GM08714 (cell line): Measurements from ENCODE around the gene GMCL2.
A peak's percentile ranks its signal among the peaks of the same experiment; 100 is the strongest.
"Not testable (repeated sequence)": the region's sequence is repeated elsewhere in the genome, so short reads cannot be mapped to it uniquely, and the experiment has no call there.

Experiments used
- H3K4me3 ChIP-seq: fragments of 200-500 bp; sonication (Bioruptor generic); 2 replicates; pipeline ENCODE4 v1.5.1; 2014; ENCODE audit warnings: mild to moderate bottlenecking, low read length, inconsistent platforms
- ZNF274 ChIP-seq: IDR thresholded peaks from 2 replicates; pipeline ENCODE4 v1.6.1; 2012; ENCODE audit warnings: mild to moderate bottlenecking, low read depth, low read length

GMCL2 gene

DNA sequence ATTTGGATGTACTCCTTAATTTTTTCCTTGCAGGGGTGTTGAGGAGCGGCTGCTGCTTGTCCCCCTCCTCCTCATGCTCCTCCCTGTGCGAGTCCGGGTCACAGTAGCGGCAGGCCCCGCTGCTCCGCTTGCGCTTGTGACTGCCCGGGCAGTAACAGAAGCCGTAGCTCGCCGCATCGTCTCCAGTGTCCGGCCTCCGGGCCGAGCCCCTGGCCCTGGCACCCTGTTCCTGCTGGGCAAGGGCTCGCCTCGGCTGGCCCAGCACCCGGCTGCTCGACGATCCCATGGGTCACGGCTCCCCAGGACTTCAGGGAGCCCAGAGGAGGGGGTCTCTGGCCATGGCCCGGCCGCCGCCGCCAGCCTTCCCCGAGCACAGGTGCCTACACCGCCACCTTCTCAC is at the start of gene GMCL2:
Gene GMCL2 (minus strand): TSS at position 358 of the 400 bp plus-strand sequence. CDS start 72 bp downstream, at position 286.
- no peak for TF ChIP-seq ZNF274
- no peak within 1 kb of the TSS for H3K4me3 ChIP-seq

- TF ChIP-seq ZNF274: no peak
- H3K4me3 ChIP-seq: no peak overlapping the region
Measured at GRCh38 chr5:178236679-178237078, 49.5 kb upstream of the GMCL2 start.

DNA sequence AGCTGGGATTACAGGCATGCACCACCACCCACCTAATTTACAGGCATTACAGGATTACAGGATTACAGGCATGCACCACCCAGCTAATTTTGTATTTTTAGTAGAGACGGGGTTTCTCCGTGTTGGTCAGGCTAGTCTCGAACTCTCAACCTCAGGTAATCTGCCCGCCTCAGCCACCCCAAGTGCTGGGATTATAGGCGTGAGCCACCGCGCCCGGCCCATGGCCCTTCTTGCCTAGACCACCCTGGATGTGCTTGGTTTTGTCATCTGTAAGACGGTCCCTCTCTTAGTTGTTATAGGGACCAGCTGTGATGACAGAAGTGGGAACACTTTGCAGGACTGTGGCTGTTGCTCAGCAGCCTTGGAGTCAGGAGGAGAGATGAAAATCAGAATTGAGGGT is 49.0 kb upstream of the GMCL2 start:
- H3K4me3 ChIP-seq: no peak overlapping the region
- TF ChIP-seq ZNF274: no peak

- H3K4me3 ChIP-seq: no peak overlapping the region
- TF ChIP-seq ZNF274: no peak
Measured at GRCh38 chr5:178235588-178235974, 48.4 kb upstream of the GMCL2 start.

DNA sequence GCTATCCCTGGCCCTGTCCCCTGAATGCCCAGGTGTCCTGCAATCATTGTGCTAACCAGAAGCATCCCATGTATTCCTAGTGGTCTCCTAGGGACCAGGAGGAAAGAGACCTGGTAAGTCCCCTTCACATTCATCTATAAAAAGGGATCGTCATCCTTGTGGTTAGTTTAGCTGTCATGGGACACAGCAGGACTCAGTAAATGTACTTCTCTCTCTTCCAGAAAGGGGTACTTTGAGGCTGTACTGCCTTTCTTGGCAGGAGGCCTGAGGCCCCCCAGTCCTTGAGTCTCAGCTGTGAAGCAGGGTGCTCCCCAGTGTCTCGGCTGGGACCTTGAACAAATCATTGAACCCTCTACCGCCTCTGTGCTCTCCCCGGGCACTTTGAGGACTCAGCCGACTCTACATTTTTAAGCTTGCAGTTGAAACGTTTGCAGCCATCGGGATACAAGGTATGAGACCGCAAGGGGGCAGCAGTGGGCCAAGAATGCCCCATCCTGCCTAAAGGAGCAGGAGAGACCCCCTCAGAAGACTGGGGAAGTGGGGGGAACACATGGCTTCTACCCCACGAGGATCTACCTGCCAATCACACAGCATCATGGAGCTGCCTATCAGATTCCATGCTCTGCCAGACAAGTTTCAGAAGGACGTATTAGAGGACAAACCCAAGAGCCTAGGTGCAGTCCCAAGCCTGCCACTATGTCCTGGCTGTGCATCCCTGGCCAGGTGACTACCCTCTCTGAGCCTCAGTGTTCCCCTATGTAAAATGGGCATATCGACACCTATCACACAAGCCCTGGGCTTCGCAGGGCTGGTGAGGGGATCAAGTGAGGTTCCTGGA is 47.8 kb upstream of the GMCL2 start:
- TF ChIP-seq ZNF274: no peak
- no peak overlapping the region for H3K4me3 ChIP-seq

- H3K4me3 ChIP-seq: no peak overlapping the region
- TF ChIP-seq ZNF274: no peak
Measured at GRCh38 chr5:178234121-178234749, 47.1 kb upstream of the GMCL2 start.

GRCh38 chr5:178232920-178233429 is 45.8 kb upstream of the GMCL2 start:
- peak overlapping the region; percentile 93; the same call in 1 of the 2 replicates for H3K4me3 ChIP-seq
- no peak for TF ChIP-seq ZNF274

- H3K4me3 ChIP-seq: peak within 1 kb of the TSS; percentile 93
- TF ChIP-seq ZNF274: no peak
Measured at GRCh38 chr5:178232124-178232919, 45.2 kb upstream of the GMCL2 start, which contains the start of gene PHYKPL. PHYKPL (minus strand) TSS chr5:178232802; CDS start chr5:178232550, 252 bp downstream.

DNA sequence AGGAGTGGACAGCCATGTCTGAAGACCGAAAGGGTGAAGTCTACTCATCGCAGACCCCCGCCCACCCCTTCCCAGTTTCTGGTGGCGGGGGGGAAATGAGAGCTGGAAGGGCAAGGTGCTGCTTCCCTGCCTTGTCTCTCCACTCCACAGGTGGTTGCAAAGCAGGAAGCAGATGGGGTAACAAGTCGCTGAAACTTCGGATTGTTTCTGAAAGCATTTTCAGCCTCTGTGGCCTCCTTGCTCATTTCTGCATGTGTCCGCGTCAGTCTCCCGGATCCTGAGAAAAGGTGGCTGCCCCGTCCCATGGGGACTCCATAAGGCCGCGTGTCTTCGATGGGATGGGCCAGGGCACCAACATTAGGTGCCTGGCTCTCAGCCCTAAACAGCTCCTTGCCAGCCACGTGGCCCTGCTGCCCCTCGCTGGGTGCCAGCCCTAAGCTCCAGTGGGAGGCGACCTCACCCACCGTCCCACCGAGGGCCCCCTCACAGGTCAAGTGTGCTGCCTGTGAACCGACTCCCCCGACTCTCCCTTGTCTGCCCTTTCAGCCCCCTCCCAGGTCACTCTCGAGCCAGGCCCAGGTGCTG is 44.5 kb upstream of the GMCL2 start:
- no peak for TF ChIP-seq ZNF274
- peak overlapping the region; percentile 93 for H3K4me3 ChIP-seq

DNA sequence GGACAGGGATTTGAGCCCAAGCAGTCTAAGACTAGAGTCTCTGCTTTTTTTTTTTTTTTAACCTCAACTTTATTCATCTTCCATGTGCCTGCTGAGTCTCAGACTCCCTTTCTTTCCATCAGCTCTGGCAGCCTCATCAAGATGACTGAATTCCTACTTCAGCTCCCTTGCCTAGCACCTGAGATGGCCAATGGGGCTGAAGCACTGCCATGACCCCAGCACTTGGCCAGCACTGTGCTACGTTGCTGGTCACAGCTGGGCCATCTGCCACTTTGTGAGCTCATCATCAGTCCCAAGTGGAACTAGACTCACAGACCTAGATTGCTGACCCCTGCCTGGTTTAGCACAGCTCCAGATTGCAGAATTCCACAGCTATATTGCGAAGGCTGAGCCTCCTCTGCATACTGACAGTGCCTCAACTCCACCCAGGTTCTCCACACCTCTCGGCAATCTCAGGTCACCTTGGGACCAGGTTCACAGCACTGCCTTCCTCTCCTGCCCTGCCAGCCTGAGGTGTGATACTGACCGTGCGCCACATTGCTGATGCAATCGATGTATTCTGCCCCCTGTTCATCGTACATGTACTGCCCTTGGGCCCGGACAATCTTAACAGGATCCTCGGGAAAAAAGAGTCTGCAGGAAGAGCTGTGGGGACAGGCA is 43.8 kb upstream of the GMCL2 start:
- TF ChIP-seq ZNF274: no peak
- peak overlapping the region; percentile 93 for H3K4me3 ChIP-seq

GRCh38 chr5:178229861-178230260 is 42.7 kb upstream of the GMCL2 start:
- TF ChIP-seq ZNF274: no peak
- H3K4me3 ChIP-seq: no peak overlapping the region

GRCh38 chr5:178229111-178229510 is 41.9 kb upstream of the GMCL2 start:
- not testable (repeated sequence) for H3K4me3 ChIP-seq

DNA sequence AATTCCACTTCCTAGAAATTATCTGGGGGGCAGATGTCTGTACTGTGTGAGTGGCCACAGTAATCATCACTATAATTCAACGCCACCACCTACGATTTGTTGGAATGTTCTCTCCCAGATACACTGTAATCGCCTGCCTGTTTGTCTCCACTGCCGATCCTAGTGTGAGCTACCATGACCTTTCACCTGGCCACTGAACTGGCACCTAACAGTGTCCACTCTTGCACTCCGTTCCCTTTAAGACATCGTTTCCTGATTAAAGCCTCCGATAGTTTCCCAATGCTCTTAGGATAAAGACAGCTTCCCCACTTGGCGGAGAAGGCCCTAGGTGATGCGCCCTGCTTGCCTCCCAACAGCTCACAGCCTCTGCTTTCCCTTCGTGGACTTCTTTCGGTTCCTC is 41.4 kb upstream of the GMCL2 start:
- TF ChIP-seq ZNF274: no peak
- H3K4me3 ChIP-seq: no peak overlapping the region
